HepG2 (cell line): ENCODE results near the gene TRIM2. TPM values are rescaled to one million over a fixed set of nuclear protein-coding genes. Genes with fewer than 3 reads are reported as not detected.

Experiments used
- ATAC-seq: fragments of 200-7000 bp; cut with Tn5 transposase; 3 replicates; pipeline ENCODE4 v1.9.1; 2020; ENCODE audit warnings: mild to moderate bottlenecking, moderate library complexity
- BruUV-seq: library from RNA; stranded (reverse); fragments of 400-500 nt; replicated peaks from 2 replicates; lab custom pipeline; 2021; lab: Mats Ljungman, UMichigan
- CTCF ChIA-PET: fragments of 300-600 bp; formaldehyde crosslinking; extraction: SDS; loops from one replicate; lab custom pipeline; 2021; ENCODE audit warnings: low total read pairs, inconsistent platforms, low intra/inter-chr PET ratio; lab: Yijun Ruan, JAX
- POLR2A ChIA-PET: fragments of 350-600 bp; sonication (Branson Sonifier 250); formaldehyde crosslinking; loops from one replicate; lab custom pipeline; 2020; ENCODE audit warnings: antibody characterized with exemption, inconsistent platforms; lab: Yijun Ruan, JAX
- DNase-seq: peaks from one replicate; pipeline ENCODE4 v3.0.0-alpha.2; 2015; ENCODE audit warnings: low spot score
- FAIRE-seq: peaks from 3 replicates; lab custom pipeline; 2011; peaks lifted over from hg19 to GRCh38; lab: Jason Lieb, UNC
- H2AFZ ChIP-seq: one replicate; pipeline ENCODE4 v1.6.1; 2011; ENCODE audit warnings: low read length, inconsistent platforms
- H3K27ac ChIP-seq: fragments of 300-600 bp; 3 replicates; pipeline ENCODE4 v1.8.0; 2011; ENCODE audit warnings: mixed run types, mild to moderate bottlenecking, mixed read lengths, low read length, inconsistent platforms; ENCODE audit not compliant: insufficient read depth; ENCODE audit errors: extremely low read length
- H3K27me3 ChIP-seq, 2 experiments: fragments of 200-600 bp in 1 of 2; 2 replicates in 1 of 2; 3 replicates in 1 of 2; pipeline versions ENCODE4 v1.6.0 to v1.8.0; 2011; ENCODE audit warnings: low read length in 2 of 2, mild to moderate bottlenecking in 2 of 2, moderate library complexity in 2 of 2, inconsistent platforms in 1 of 2; ENCODE audit not compliant: insufficient read depth in 2 of 2, control insufficient read depth in 1 of 2
- H3K36me3 ChIP-seq, 2 experiments: fragments of 200-600 bp in 1 of 2; replicated peaks in 1 of 2; 2 replicates in 1 of 2; 3 replicates in 1 of 2; pipeline versions ENCODE4 v1.5.1 to v1.8.0; 2011; ENCODE audit warnings: low read length in 2 of 2, inconsistent platforms in 1 of 2; ENCODE audit not compliant: insufficient read depth in 2 of 2, control insufficient read depth in 1 of 2
- H3K4me1 ChIP-seq: 2 replicates; pipeline ENCODE4 v1.5.1; 2012; ENCODE audit warnings: low read length, inconsistent platforms; ENCODE audit not compliant: insufficient read depth
- H3K4me2 ChIP-seq: 2 replicates; pipeline ENCODE4 v1.6.0; 2011; ENCODE audit warnings: low read depth, low read length, inconsistent platforms
- H3K4me3 ChIP-seq, 3 experiments: fragments of 200-600 bp in 1 of 3; sonication (generic), shearing (Covaris generic) in 1 of 3; replicated peaks in 1 of 3; 2 replicates each; pipeline ENCODE4 v1.5.1; 2011 to 2016; ENCODE audit warnings: low read length in 3 of 3, inconsistent platforms in 2 of 3, low read depth in 2 of 3, mild to moderate bottlenecking in 2 of 3, control low read depth in 1 of 3, mixed read lengths in 1 of 3; ENCODE audit not compliant: insufficient read depth in 1 of 3
- H3K79me2 ChIP-seq: one replicate; pipeline ENCODE4 v1.6.1; 2011; ENCODE audit warnings: low read length, inconsistent platforms; ENCODE audit not compliant: insufficient read depth
- H3K9ac ChIP-seq: 2 replicates; pipeline ENCODE4 v1.6.0; 2011; ENCODE audit warnings: mild to moderate bottlenecking, low read depth, low read length, inconsistent platforms; ENCODE audit not compliant: insufficient read depth
- H3K9me3 ChIP-seq: 2 replicates; pipeline ENCODE4 v1.5.1; 2012; ENCODE audit warnings: mild to moderate bottlenecking, low read length
- H4K20me1 ChIP-seq: 2 replicates; pipeline ENCODE4 v1.6.0; 2011; ENCODE audit warnings: inconsistent platforms, mild to moderate bottlenecking, low read length, moderate library complexity; ENCODE audit not compliant: insufficient read depth
- CBFB ChIP-seq: sonication (generic); formaldehyde crosslinking; IDR thresholded peaks from 2 replicates; pipeline ENCODE4 v1.4.0; 2020; ENCODE audit warnings: missing genetic modification reagents
- CBX2 ChIP-seq, 2 experiments: fragments of 200-600 bp in 1 of 2; sonication (generic); formaldehyde crosslinking in 1 of 2; IDR thresholded peaks; 2 replicates each; pipeline versions ENCODE4 v1.7.0 to v1.8.1; 2018 to 2022; ENCODE audit warnings: low read depth in 2 of 2, low read length in 1 of 2, mild to moderate bottlenecking in 1 of 2, missing genetic modification reagents in 1 of 2
- CCDC6 ChIP-seq: sonication (generic); formaldehyde crosslinking; IDR thresholded peaks from 2 replicates; pipeline ENCODE4 v1.8.1; 2022; ENCODE audit warnings: mild to moderate bottlenecking, missing genetic modification reagents, moderate library complexity
- FOXP1 ChIP-seq, 2 experiments: fragments of 450-650 bp in 1 of 2; IDR thresholded peaks; 2 replicates each; pipeline ENCODE4 v1.6.1; 2017 to 2018; ENCODE audit warnings: antibody characterized with exemption in 1 of 2
- NKX3-1 ChIP-seq: sonication (generic); formaldehyde crosslinking; IDR thresholded peaks from 2 replicates; pipeline ENCODE4 v1.5.0; 2020; ENCODE audit warnings: missing genetic modification reagents
- POLR2A ChIP-seq, 2 experiments: IDR thresholded peaks; 2 replicates each; pipeline ENCODE4 v1.6.1; 2011; ENCODE audit warnings: low read depth in 2 of 2, low read length in 2 of 2, mild to moderate bottlenecking in 1 of 2, moderate library complexity in 1 of 2; ENCODE audit not compliant: insufficient read depth in 1 of 2
- RARG ChIP-seq: sonication (generic); formaldehyde crosslinking; IDR thresholded peaks from 2 replicates; pipeline ENCODE4 v1.4.0; 2020; ENCODE audit warnings: low read depth, mild to moderate bottlenecking, missing genetic modification reagents
- REPIN1 ChIP-seq: sonication (generic); formaldehyde crosslinking; IDR thresholded peaks from 2 replicates; pipeline ENCODE4 v1.8.0; 2022; ENCODE audit warnings: missing genetic modification reagents, low read depth, mild to moderate bottlenecking, borderline replicate concordance
- U2AF1 ChIP-seq: fragments of 200-400 bp; formaldehyde crosslinking; optimal IDR thresholded peaks from 2 replicates; pipeline ENCODE3; 2017; ENCODE audit warnings: mild to moderate bottlenecking, low read depth, low read length
- WIZ ChIP-seq: sonication (generic); formaldehyde crosslinking; IDR thresholded peaks from 2 replicates; pipeline ENCODE4 v1.5.1; 2020; ENCODE audit warnings: mild to moderate bottlenecking, missing genetic modification reagents
- ZBTB8A ChIP-seq: sonication (generic); formaldehyde crosslinking; IDR thresholded peaks from 2 replicates; pipeline ENCODE4 v1.4.0; 2020; ENCODE audit warnings: mild to moderate bottlenecking, low read depth, missing genetic modification reagents, borderline replicate concordance
- ZKSCAN8 ChIP-seq: IDR thresholded peaks from 2 replicates; pipeline ENCODE4 v1.6.1; 2016; ENCODE audit warnings: borderline replicate concordance, missing genetic modification reagents, missing compliant biosample characterization
- ZNF230 ChIP-seq: sonication (generic); formaldehyde crosslinking; IDR thresholded peaks from 2 replicates; pipeline ENCODE4 v1.4.0; 2020; ENCODE audit warnings: mild to moderate bottlenecking, missing genetic modification reagents
- ZNF235 ChIP-seq: sonication (generic); formaldehyde crosslinking; IDR thresholded peaks from 2 replicates; pipeline ENCODE4 v1.8.1; 2023; ENCODE audit warnings: mild to moderate bottlenecking, missing genetic modification reagents, borderline replicate concordance
- ZNF605 ChIP-seq: sonication (generic); formaldehyde crosslinking; IDR thresholded peaks from 2 replicates; pipeline ENCODE4 v1.8.0; 2022; ENCODE audit warnings: mild to moderate bottlenecking, missing genetic modification reagents
- ZNF776 ChIP-seq: sonication (generic); formaldehyde crosslinking; IDR thresholded peaks from 2 replicates; pipeline ENCODE4 v1.4.0; 2020; ENCODE audit warnings: mild to moderate bottlenecking, missing genetic modification reagents
- WGBS: methylation state at CpG from one replicate; pipeline ENCODE4 v1.1.6; 2017; ENCODE audit warnings: low lambda C conversion rate; 5-methylcytosine and 5-hydroxymethylcytosine counted together
- in situ Hi-C: cut with HindIII; loops from 2 replicates; pipeline ENCODE4 v1.10.0; 2017; ENCODE audit warnings: low pct_unique_long_range_greater_than_20kb; ENCODE audit not compliant: extremely low pct_ligation_motif_present
- intact Hi-C: fragments of 100-400 bp; cut with micrococcal nuclease; formaldehyde crosslinking; loops from one replicate; pipeline ENCODE4 v1.10.0; 2022; ENCODE audit not compliant: unreplicated experiment
- polyA plus RNA-seq, 8 experiments: library from polyadenylated mRNA; depleted of rRNA in 3 of 8; stranded (reverse) in 7 of 8; unstranded in 1 of 8; fragments of >200 nt; fragmentation: Illumina TruSeq in 4 of 8; extraction: Trizol in 4 of 8; gene quantifications; 2 replicates each; pipeline versions ENCODE4 v1.2.1 to v1.2.3, GENCODE V29; 2011 to 2016; ENCODE audit warnings: low read depth in 4 of 8, missing spikeins in 1 of 8, mixed read lengths in 1 of 8; ENCODE audit not compliant: insufficient read depth in 1 of 8
- total RNA-seq, 5 experiments: library from RNA; depleted of rRNA; stranded (reverse); fragments of >200 nt; fragmentation: Illumina TruSeq; extraction: Trizol; gene quantifications; 2 replicates each; pipeline ENCODE4 v1.2.3, GENCODE V29; 2016; ENCODE audit warnings: low read depth in 1 of 5
- TF ChIP-seq, protein P1 (sequence below): sonication (generic); formaldehyde crosslinking; IDR thresholded peaks from 2 replicates; pipeline ENCODE4 v1.5.1; 2020; ENCODE audit warnings: missing genetic modification reagents, mild to moderate bottlenecking, borderline replicate concordance
- TF ChIP-seq, protein P2 (sequence below): sonication (generic); formaldehyde crosslinking; IDR thresholded peaks from 2 replicates; pipeline ENCODE4 v1.5.0; 2020; ENCODE audit warnings: missing genetic modification reagents, mild to moderate bottlenecking, borderline replicate concordance
- TF ChIP-seq, protein P3 (sequence below): sonication (generic); formaldehyde crosslinking; IDR thresholded peaks from 2 replicates; pipeline ENCODE4 v1.9.0; 2021; ENCODE audit warnings: missing genetic modification reagents, mild to moderate bottlenecking, borderline replicate concordance

Gene TRIM2
- total and polyA plus RNA-seq, 2 of the 13 experiments (the other 11 are each of a cell fraction or from before 2014, with no cell fraction given), result 2.1 to 4.2 TPM

DNA sequence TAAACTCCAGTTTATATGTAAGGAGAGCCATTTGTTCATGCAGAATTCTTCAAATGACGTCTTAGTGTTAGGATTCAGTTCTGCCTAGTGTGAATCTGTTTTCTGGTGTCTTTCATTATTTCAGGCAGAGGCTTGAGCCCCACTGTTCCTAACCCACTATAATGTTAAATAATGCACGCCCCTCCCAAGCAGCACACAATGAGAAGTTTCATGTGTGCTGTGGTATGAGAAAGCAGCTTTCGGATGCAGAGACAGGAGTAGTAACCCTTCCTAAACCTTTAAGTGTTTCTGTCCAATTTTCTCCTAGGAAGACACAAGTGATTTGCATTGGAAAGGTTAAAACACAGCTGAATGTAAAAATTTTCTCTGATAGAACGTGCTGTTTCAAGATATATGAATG is 54.5 kb downstream of the TRIM2 start:
- 72% methylated on average over 4 of the region's 4 CpGs for WGBS
- no peak for FAIRE-seq
- H3K27me3 ChIP-seq, result no peaks in the 10 kb centered on the region
- no peak for TF ChIP-seq ZNF776 (CRISPR knock-in tag)
- no peak for TF ChIP-seq ZNF230 (CRISPR knock-in tag)
- no peak for TF ChIP-seq FOXP1 (IDR thresholded peaks at IDR 0.05)
- no peak for TF ChIP-seq FOXP1 (CRISPR knock-in tag; IDR thresholded peaks at IDR 0.05)
- TF ChIP-seq ZBTB8A, result no peak
- no peak for TF ChIP-seq CCDC6
- TF ChIP-seq ZKSCAN8 (CRISPR knock-in tag), result no peak
- TF ChIP-seq, protein P1, sequence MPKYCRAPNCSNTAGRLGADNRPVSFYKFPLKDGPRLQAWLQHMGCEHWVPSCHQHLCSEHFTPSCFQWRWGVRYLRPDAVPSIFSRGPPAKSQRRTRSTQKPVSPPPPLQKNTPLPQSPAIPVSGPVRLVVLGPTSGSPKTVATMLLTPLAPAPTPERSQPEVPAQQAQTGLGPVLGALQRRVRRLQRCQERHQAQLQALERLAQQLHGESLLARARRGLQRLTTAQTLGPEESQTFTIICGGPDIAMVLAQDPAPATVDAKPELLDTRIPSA (CRISPR knock-in tag), result no peak
- no peak for TF ChIP-seq NKX3-1 (CRISPR knock-in tag)
- no peak for TF ChIP-seq U2AF1
- no peak for TF ChIP-seq RARG (CRISPR knock-in tag)
- TF ChIP-seq, protein P2, sequence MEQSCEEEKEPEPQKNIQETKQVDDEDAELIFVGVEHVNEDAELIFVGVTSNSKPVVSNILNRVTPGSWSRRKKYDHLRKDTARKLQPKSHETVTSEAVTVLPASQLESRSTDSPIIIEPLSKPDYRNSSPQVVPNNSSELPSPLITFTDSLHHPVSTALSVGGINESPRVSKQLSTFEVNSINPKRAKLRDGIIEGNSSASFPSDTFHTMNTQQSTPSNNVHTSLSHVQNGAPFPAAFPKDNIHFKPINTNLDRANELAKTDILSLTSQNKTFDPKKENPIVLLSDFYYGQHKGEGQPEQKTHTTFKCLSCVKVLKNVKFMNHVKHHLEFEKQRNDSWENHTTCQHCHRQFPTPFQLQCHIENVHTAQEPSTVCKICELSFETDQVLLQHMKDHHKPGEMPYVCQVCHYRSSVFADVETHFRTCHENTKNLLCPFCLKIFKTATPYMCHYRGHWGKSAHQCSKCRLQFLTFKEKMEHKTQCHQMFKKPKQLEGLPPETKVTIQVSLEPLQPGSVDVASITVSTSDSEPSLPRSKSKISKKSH (CRISPR knock-in tag), result no peak
- no peak for TF ChIP-seq POLR2A (IDR thresholded peaks at IDR 0.05; ENCODE audit: insufficient read depth in 1 of 2, low read depth in 2 of 2, low read length in 2 of 2)
- TF ChIP-seq, protein P3, sequence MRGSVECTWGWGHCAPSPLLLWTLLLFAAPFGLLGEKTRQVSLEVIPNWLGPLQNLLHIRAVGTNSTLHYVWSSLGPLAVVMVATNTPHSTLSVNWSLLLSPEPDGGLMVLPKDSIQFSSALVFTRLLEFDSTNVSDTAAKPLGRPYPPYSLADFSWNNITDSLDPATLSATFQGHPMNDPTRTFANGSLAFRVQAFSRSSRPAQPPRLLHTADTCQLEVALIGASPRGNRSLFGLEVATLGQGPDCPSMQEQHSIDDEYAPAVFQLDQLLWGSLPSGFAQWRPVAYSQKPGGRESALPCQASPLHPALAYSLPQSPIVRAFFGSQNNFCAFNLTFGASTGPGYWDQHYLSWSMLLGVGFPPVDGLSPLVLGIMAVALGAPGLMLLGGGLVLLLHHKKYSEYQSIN, result no peak
- no peak for TF ChIP-seq ZNF235 (CRISPR knock-in tag)
- TF ChIP-seq WIZ (CRISPR knock-in tag), result no peak
- no peak for TF ChIP-seq CBX2 (IDR thresholded peaks at IDR 0.05; ENCODE audit: low read depth, low read length)
- no peak for TF ChIP-seq CBX2 (CRISPR knock-in tag; IDR thresholded peaks at IDR 0.05; ENCODE audit: low read depth)
- no peak for TF ChIP-seq ZNF605 (CRISPR knock-in tag)
- TF ChIP-seq CBFB (CRISPR knock-in tag), result no peak
- TF ChIP-seq REPIN1 (CRISPR knock-in tag), result no peak
- TF ChIP-seq, all 625 proteins: peak for 0
- Histone ChIP-seq H3K79me2 (no peaks in the 10 kb centered on the region), H2AFZ (no peak overlapping the region), H3K9me3 (peaks cover 10% of the 10 kb centered on the region), H3K36me3 (no peaks in the 10 kb centered on the region), H3K4me1 (no peaks in the 10 kb centered on the region), H3K9ac (no peak overlapping the region), H4K20me1 (no peaks in the 10 kb centered on the region), H3K4me3 (no peak overlapping the region), H3K4me2 (no peak overlapping the region), H3K27ac (no peak overlapping the region)
- ATAC-seq (no peak), DNase-seq (no peak)
- ChIA-PET POLR2A (no interaction called here), CTCF (no interaction called here)
- in situ Hi-C loops, result no loop called here
- intact Hi-C loops, result no loop called here
- no TSS peak for BruUV-seq
